GM18508 (cell line): ENCODE measurements around the gene ERV3-1.
"Not testable (repeated sequence)": the region's sequence is repeated elsewhere in the genome, so short reads cannot be mapped to it uniquely, and the experiment has no call there.

Experiments used
- ATAC-seq: cut with Tn5 transposase; IDR thresholded peaks from one replicate; pipeline ENCODE4 v1.9.1; 2021; ENCODE audit warnings: moderate number of reproducible peaks; ENCODE audit not compliant: insufficient read depth, unreplicated experiment

Gene ERV3-1

DNA sequence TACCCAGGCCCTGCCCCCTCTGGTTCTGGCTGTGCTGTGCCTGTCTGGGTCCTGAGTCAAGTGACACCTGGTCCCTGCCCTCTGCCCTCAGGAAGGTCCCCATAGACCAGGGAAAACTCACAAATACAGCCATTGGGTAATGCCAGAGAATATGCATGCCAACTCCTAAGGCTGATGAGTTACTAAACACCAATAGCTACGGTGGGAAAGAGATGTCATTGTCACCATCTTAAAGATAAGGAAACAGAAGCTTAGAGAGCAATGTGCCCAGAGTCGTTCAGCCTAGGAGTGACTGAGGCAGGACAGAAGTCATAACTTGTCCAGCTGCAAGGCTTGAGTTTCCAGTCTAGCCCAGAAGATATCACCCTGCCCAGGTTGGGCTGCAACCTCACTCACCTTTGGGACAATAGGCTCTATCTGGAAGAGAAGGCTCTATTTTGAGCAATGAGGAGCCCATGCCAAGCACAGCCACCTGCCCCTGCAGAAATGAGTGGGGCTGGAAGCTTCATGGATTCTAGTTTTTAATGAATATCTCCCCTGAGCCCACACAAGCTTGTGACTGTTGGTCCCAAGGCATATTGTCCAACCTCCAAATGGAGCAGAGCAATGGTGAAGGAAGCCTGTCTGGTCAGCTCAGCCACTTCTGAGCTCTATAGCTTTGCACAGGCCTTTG, 60.8 kb downstream of the ERV3-1 start:
- ATAC-seq: no peak

DNA sequence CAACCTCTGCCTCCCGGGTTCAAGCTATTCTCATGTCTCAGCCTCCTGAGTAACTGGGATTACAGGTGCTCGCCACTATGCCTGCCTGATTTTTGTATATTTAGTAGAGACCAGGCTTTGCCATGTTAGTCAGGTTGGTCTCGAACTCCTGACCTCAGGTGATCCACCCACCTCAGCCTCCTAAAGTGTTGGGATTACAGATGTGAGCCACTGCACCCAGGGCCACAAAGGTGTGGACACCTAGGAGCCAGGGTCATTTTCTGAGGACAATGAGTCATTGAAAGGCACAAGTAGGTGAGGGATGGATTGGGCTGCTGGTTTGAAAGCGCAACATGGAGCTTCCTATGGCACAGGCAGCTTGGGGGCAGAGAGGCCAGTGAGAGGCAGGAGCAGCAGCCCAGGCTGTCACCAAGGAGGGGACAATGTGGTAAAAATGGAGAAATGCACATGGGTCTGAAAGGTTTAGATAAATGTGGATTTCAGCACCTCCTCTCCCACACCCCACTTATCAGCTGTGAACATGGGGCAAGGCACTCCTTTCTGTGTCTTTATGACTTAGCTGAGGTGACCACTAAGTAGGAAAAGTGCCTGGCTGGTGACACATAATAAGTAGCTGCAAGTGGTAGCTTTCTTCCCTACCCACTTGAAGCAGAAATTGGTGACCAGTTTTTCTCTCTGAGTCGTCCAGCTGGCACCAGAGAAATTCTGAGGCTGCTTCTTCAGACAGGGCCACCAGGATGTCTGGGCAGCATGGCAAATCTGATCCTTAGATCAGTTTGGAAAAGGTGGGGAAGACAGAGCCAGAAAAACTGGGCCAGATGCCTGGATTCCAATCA, 61.6 kb downstream of the ERV3-1 start:
- not testable (repeated sequence) for ATAC-seq
